ENCODE measurements around the gene GPR55.

GRCh38 chr2:230863031-230863430 is 62.0 kb downstream of the GPR55 start:
- TF ChIP-seq CTCF (IDR thresholded peaks at IDR 0.05): no peak
- TF ChIP-seq EZH2 (IDR thresholded peaks at IDR 0.05; ENCODE audit: borderline replicate concordance, insufficient read depth, low read depth, low read length, poor library complexity, severe bottlenecking): no peak

All from B cell (primary cell).